IMR-90 (cell line): ENCODE results near the gene SOX6. TPM values are rescaled to one million over a fixed set of nuclear protein-coding genes. Genes with fewer than 3 reads are reported as not detected.

Experiments
- ATAC-seq: fragments of 200-7000 bp; cut with Tn5 transposase; 2 replicates; pipeline ENCODE4 v1.9.1; 2020; ENCODE audit warnings: low read depth, mild to moderate bottlenecking, moderate library complexity
- BruUV-seq: library from RNA; stranded (reverse); fragments of 400-500 nt; replicated peaks from 2 replicates; lab custom pipeline; 2021; lab: Mats Ljungman, UMichigan
- CTCF ChIA-PET: fragments of 300-600 bp; formaldehyde crosslinking; extraction: SDS; loops from one replicate; lab custom pipeline; 2021; ENCODE audit warnings: antibody characterized with exemption; lab: Yijun Ruan, JAX
- POLR2A ChIA-PET: fragments of 300-600 bp; sonication (Branson Sonifier 250); formaldehyde crosslinking; loops from one replicate; lab custom pipeline; 2022; ENCODE audit warnings: antibody characterized with exemption; ENCODE audit not compliant: unreplicated experiment; lab: Charles Lee
- DNase-seq: peaks from one replicate; pipeline ENCODE4 v3.0.0; 2013
- H2AFZ ChIP-seq: replicated peaks from 2 replicates; pipeline ENCODE3; 2013; ENCODE audit warnings: low read length, mild to moderate bottlenecking; ENCODE audit not compliant: poor library complexity
- H2AK5ac ChIP-seq: 2 replicates; pipeline ENCODE4 v1.6.1; 2013; ENCODE audit warnings: low read depth, low read length, inconsistent platforms
- H2AK9ac ChIP-seq: replicated peaks from 2 replicates; pipeline ENCODE3; 2013; ENCODE audit warnings: mild to moderate bottlenecking, low read depth, low read length, moderate library complexity; ENCODE audit not compliant: poor library complexity
- H2BK120ac ChIP-seq: 2 replicates; pipeline ENCODE4 v1.6.1; 2013; ENCODE audit warnings: low read depth, low read length, inconsistent platforms
- H2BK15ac ChIP-seq: 3 replicates; pipeline ENCODE4 v1.6.1; 2013; ENCODE audit warnings: low read depth, low read length, inconsistent platforms
- H2BK20ac ChIP-seq: 2 replicates; pipeline ENCODE4 v1.6.1; 2013; ENCODE audit warnings: low read depth, mild to moderate bottlenecking, inconsistent platforms, low read length, moderate library complexity
- H2BK5ac ChIP-seq: 2 replicates; pipeline ENCODE4 v1.6.1; 2013; ENCODE audit warnings: mild to moderate bottlenecking, low read depth, low read length, inconsistent platforms; ENCODE audit not compliant: poor library complexity, severe bottlenecking
- H3K14ac ChIP-seq: replicated peaks from 2 replicates; pipeline ENCODE4 v1.6.1; 2013; ENCODE audit warnings: low read depth, low read length, inconsistent platforms
- H3K18ac ChIP-seq: 2 replicates; pipeline ENCODE4 v1.6.1; 2013; ENCODE audit warnings: low read depth, low read length, control low read depth
- H3K23ac ChIP-seq: 2 replicates; pipeline ENCODE4 v1.6.1; 2013; ENCODE audit warnings: low read depth, low read length, inconsistent platforms
- H3K27ac ChIP-seq: 2 replicates; pipeline ENCODE4 v1.5.1; 2013; ENCODE audit warnings: mild to moderate bottlenecking, control low read depth, low read length; ENCODE audit not compliant: insufficient read depth
- H3K27me3 ChIP-seq: 2 replicates; pipeline ENCODE4 v1.6.1; 2013; ENCODE audit warnings: low read length; ENCODE audit not compliant: control insufficient read depth, insufficient read depth
- H3K36me3 ChIP-seq: 2 replicates; pipeline ENCODE4 v1.6.1; 2013; ENCODE audit warnings: low read length, mixed read lengths; ENCODE audit not compliant: control insufficient read depth, insufficient read depth
- H3K4ac ChIP-seq: 2 replicates; pipeline ENCODE4 v1.6.1; 2013; ENCODE audit warnings: low read depth, low read length, inconsistent platforms
- H3K4me1 ChIP-seq: 2 replicates; pipeline ENCODE4 v1.6.1; 2013; ENCODE audit warnings: low read length, mixed read lengths; ENCODE audit not compliant: control insufficient read depth, insufficient read depth
- H3K4me2 ChIP-seq: 2 replicates; pipeline ENCODE4 v1.6.1; 2013; ENCODE audit warnings: low read depth, mild to moderate bottlenecking, control low read depth, low read length, moderate library complexity
- H3K4me3 ChIP-seq: 2 replicates; pipeline ENCODE4 v1.5.1; 2013; ENCODE audit warnings: low read depth, mild to moderate bottlenecking, control low read depth, low read length, moderate library complexity; ENCODE audit not compliant: insufficient read depth
- H3K56ac ChIP-seq: 2 replicates; pipeline ENCODE4 v1.6.1; 2013; ENCODE audit warnings: low read length, inconsistent platforms; ENCODE audit not compliant: insufficient read depth; ENCODE audit errors: extremely low read depth
- H3K79me1 ChIP-seq, 2 experiments: 2 replicates each; pipeline ENCODE4 v1.6.1; 2013; ENCODE audit warnings: low read length in 2 of 2, inconsistent platforms in 1 of 2, low read depth in 1 of 2
- H3K9ac ChIP-seq: 2 replicates; pipeline ENCODE4 v1.6.1; 2013; ENCODE audit warnings: low read depth, low read length, control low read depth
- H3K9me1 ChIP-seq: 2 replicates; pipeline ENCODE4 v1.6.1; 2013; ENCODE audit warnings: low read length, inconsistent platforms; ENCODE audit not compliant: insufficient read depth
- H3K9me3 ChIP-seq: 2 replicates; pipeline ENCODE4 v1.6.1; 2013; ENCODE audit warnings: low read length; ENCODE audit not compliant: control insufficient read depth, insufficient read depth
- H4K20me1 ChIP-seq: 2 replicates; pipeline ENCODE4 v1.6.1; 2013; ENCODE audit warnings: low read length, inconsistent platforms; ENCODE audit not compliant: insufficient read depth
- H4K5ac ChIP-seq: 2 replicates; pipeline ENCODE4 v1.6.1; 2013; ENCODE audit warnings: mild to moderate bottlenecking, low read depth, low read length, control low read depth
- H4K8ac ChIP-seq, 2 experiments: 2 replicates each; pipeline ENCODE4 v1.6.1; 2013; ENCODE audit warnings: low read depth in 2 of 2, low read length in 2 of 2, control low read depth in 1 of 2, inconsistent platforms in 1 of 2
- H4K91ac ChIP-seq: 2 replicates; pipeline ENCODE4 v1.6.1; 2013; ENCODE audit warnings: low read depth, low read length, inconsistent platforms; ENCODE audit not compliant: insufficient read depth
- BHLHE40 ChIP-seq: fragments of 150-350 bp; IDR thresholded peaks from 2 replicates; pipeline ENCODE4 v1.6.1; 2016; ENCODE audit warnings: mild to moderate bottlenecking, low read depth, low read length
- CEBPB ChIP-seq: IDR thresholded peaks from 2 replicates; pipeline ENCODE4 v1.6.1; 2012; ENCODE audit warnings: low read depth, low read length, improper control_type of control experiment
- CHD1 ChIP-seq: IDR thresholded peaks from 2 replicates; pipeline ENCODE4 v1.6.1; 2012; ENCODE audit warnings: low read depth, low read length, improper control_type of control experiment
- FOS ChIP-seq: fragments of 150-350 bp; IDR thresholded peaks from 2 replicates; pipeline ENCODE4 v1.6.1; 2016; ENCODE audit warnings: low read depth, low read length
- MAFK ChIP-seq: IDR thresholded peaks from 2 replicates; pipeline ENCODE4 v1.6.1; 2012; ENCODE audit warnings: low read depth, low read length, improper control_type of control experiment
- MAZ ChIP-seq: IDR thresholded peaks from 2 replicates; pipeline ENCODE4 v1.6.1; 2012; ENCODE audit warnings: low read depth, mild to moderate bottlenecking, low read length, improper control_type of control experiment, moderate library complexity, borderline replicate concordance
- MXI1 ChIP-seq: IDR thresholded peaks from 2 replicates; pipeline ENCODE4 v1.6.1; 2012; ENCODE audit warnings: low read depth, mild to moderate bottlenecking, low read length, moderate library complexity, borderline replicate concordance
- NFE2L2 ChIP-seq: fragments of 150-350 bp; IDR thresholded peaks from 2 replicates; pipeline ENCODE4 v1.6.1; 2016; ENCODE audit warnings: low read depth, mild to moderate bottlenecking, low read length
- POLR2A ChIP-seq: IDR thresholded peaks from 2 replicates; pipeline ENCODE4 v1.6.1; 2012; ENCODE audit warnings: mild to moderate bottlenecking, low read depth, low read length
- RAD21 ChIP-seq: IDR thresholded peaks from 2 replicates; pipeline ENCODE4 v1.6.1; 2012; ENCODE audit warnings: low read length, improper control_type of control experiment
- RCOR1 ChIP-seq: IDR thresholded peaks from 2 replicates; pipeline ENCODE4 v1.6.1; 2012; ENCODE audit warnings: mild to moderate bottlenecking, low read length, improper control_type of control experiment; ENCODE audit not compliant: insufficient replicate concordance
- RFX5 ChIP-seq: IDR thresholded peaks from 2 replicates; pipeline ENCODE4 v1.8.0; 2012; ENCODE audit warnings: low read depth, mild to moderate bottlenecking, low read length, moderate library complexity
- SMC3 ChIP-seq: fragments of 150-350 bp; IDR thresholded peaks from 2 replicates; pipeline ENCODE4 v1.6.1; 2016; ENCODE audit warnings: low read depth, mild to moderate bottlenecking, antibody characterized with exemption, low read length, moderate library complexity
- WGBS, 2 experiments: methylation state at CpG; one replicate each; pipeline versions ENCODE4 v1.1.5 to v1.1.7; 2013; ENCODE audit warnings: missing lambda C conversion rate in 2 of 2; ENCODE audit not compliant: insufficient read length in 1 of 2; ENCODE audit errors: extremely low coverage in 2 of 2; 5-methylcytosine and 5-hydroxymethylcytosine counted together
- dilution Hi-C: fragments of 300-500 bp; cut with HindIII; formaldehyde crosslinking; loops from one replicate; pipeline ENCODE4 v1.14.3; 2018; ENCODE audit warnings: low sequenced_read_pairs; ENCODE audit not compliant: unreplicated experiment
- in situ Hi-C: fragments of 300-500 bp; cut with MboI; formaldehyde crosslinking; loops from 3 replicates; pipeline ENCODE4 v1.14.3; 2019; ENCODE audit warnings: low sequenced_read_pairs, inconsistent platforms, mixed read lengths
- intact Hi-C: fragments of 100-400 bp; cut with micrococcal nuclease; formaldehyde crosslinking; loops from 2 replicates; pipeline ENCODE4 v1.10.0; 2022
- polyA plus RNA-seq, 3 experiments: library from polyadenylated mRNA; depleted of rRNA; stranded (reverse); fragments of >200 nt; gene quantifications; 2 replicates each; pipeline ENCODE4 v1.2.3, GENCODE V29; 2012; ENCODE audit warnings: low replicate concordance in 1 of 3
- total RNA-seq: library from RNA; depleted of rRNA; stranded (reverse); fragments of >200 nt; gene quantifications from 2 replicates; pipeline ENCODE4 v1.2.3, GENCODE V29; 2012
- TF ChIP-seq, protein P1 (sequence below): conservative IDR thresholded peaks from 2 replicates; pipeline ENCODE4 v1.5.1; 2012; ENCODE audit warnings: mild to moderate bottlenecking, low read depth, low read length, improper control_type of control experiment
- TF ChIP-seq, protein P2 (sequence below): fragments of 150-350 bp; IDR thresholded peaks from 2 replicates; pipeline ENCODE4 v1.6.1; 2016; ENCODE audit warnings: low read depth, mild to moderate bottlenecking, low read length, moderate library complexity, borderline replicate concordance

Gene SOX6
- total and polyA plus RNA-seq, 2 of the 4 experiments (the other 2 are of a cell fraction) = 1.7 to 7.7 TPM

DNA sequence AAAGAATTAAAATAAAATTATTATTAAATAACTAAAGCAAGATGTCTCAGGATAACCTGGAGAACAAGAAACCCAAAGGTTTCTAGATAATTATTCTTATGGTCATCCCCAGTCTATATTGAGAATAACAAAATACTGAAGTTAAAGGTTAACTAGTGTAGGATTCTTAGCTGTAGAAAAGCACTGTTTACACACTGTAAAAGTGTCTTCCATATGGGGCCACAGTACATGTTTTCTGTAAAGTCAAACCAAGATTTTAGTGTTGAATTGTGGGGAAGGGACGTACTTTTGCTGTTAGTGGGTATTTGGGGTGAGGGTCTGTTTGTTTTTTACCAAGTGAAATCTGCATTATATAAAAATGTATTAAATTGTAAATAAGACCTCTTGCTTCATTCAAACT lies 47.5 kb upstream of the SOX6 start (continued):
- TF ChIP-seq MAFK (no peak), CEBPB (no peak), BHLHE40 (no peak), MXI1 (no peak)

DNA sequence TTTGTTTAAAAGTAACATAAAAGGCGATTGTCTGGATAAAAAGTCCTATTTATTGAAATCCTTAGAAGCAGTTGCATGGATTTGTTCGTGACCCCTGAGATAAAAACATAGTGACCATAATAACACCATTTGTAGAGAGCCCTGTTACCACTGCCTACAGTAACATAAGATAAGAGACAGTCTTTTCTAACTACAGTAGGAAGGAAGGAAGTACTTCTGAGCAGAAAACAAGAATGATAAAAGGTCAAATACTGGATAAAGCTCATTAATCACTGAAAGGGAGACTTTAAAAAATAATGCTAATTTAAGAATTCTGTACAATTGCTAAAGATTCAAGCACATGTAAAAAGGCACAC lies 47.1 kb upstream of the SOX6 start:
- POLR2A ChIA-PET = no interaction called here
- Histone ChIP-seq H3K14ac (no peak overlapping the region), H4K91ac (no peak overlapping the region), H4K8ac (no peak overlapping the region), H4K20me1 (no peaks in the 10 kb centered on the region), H2BK15ac (no peak overlapping the region), H3K27me3 (no peaks in the 10 kb centered on the region), H4K5ac (no peak overlapping the region), H3K9me3 (no peaks in the 10 kb centered on the region), H3K79me1 (no peaks in the 10 kb centered on the region; a peak in 1 of 4 replicates), H3K56ac (no peak overlapping the region), H2AK9ac (no peak overlapping the region), H3K18ac (no peak overlapping the region), H2AK5ac (no peak overlapping the region), H3K36me3 (no peaks in the 10 kb centered on the region), H3K23ac (no peak overlapping the region), H2AFZ (no peak overlapping the region), H3K4me2 (no peak overlapping the region), H2BK5ac (no peak overlapping the region), H3K4me3 (no peak overlapping the region), H3K9ac (no peak overlapping the region), H3K9me1 (no peaks in the 10 kb centered on the region), H2BK120ac (no peak overlapping the region), H3K4ac (no peak overlapping the region), H2BK20ac (no peak overlapping the region), H3K4me1 (no peaks in the 10 kb centered on the region), H3K27ac (no peak overlapping the region)
- dilution Hi-C loops (no loop called here), in situ Hi-C loops (no loop called here), intact Hi-C loops (no loop called here)
- CTCF ChIA-PET = interaction anchor here (1.5 kb wide), 1 partner anchor 10 kb away, joined by 3 read pairs; no protein-coding TSS in a partner anchor
- WGBS, 2 experiments = no CpG with 5 or more reads among the region's 2 CpGs
- DNase-seq (no peak), ATAC-seq (no peak)
- BruUV-seq = no TSS peak
- TF ChIP-seq BHLHE40 (no peak), MXI1 (no peak), MAZ (no peak), CHD1 (no peak), FOS (no peak), MAFK (no peak), SMC3 (no peak), RCOR1 (no peak), NFE2L2 (no peak), POLR2A (no peak), RFX5 (no peak), CEBPB (no peak), RAD21 (no peak)
- TF ChIP-seq, protein P1, sequence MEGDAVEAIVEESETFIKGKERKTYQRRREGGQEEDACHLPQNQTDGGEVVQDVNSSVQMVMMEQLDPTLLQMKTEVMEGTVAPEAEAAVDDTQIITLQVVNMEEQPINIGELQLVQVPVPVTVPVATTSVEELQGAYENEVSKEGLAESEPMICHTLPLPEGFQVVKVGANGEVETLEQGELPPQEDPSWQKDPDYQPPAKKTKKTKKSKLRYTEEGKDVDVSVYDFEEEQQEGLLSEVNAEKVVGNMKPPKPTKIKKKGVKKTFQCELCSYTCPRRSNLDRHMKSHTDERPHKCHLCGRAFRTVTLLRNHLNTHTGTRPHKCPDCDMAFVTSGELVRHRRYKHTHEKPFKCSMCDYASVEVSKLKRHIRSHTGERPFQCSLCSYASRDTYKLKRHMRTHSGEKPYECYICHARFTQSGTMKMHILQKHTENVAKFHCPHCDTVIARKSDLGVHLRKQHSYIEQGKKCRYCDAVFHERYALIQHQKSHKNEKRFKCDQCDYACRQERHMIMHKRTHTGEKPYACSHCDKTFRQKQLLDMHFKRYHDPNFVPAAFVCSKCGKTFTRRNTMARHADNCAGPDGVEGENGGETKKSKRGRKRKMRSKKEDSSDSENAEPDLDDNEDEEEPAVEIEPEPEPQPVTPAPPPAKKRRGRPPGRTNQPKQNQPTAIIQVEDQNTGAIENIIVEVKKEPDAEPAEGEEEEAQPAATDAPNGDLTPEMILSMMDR = no peak
- TF ChIP-seq, protein P2, sequence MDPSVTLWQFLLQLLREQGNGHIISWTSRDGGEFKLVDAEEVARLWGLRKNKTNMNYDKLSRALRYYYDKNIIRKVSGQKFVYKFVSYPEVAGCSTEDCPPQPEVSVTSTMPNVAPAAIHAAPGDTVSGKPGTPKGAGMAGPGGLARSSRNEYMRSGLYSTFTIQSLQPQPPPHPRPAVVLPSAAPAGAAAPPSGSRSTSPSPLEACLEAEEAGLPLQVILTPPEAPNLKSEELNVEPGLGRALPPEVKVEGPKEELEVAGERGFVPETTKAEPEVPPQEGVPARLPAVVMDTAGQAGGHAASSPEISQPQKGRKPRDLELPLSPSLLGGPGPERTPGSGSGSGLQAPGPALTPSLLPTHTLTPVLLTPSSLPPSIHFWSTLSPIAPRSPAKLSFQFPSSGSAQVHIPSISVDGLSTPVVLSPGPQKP = no peak
